Adrenal gland (tissue), 12 donors: ENCODE data around the gene STEAP1. TPM values are rescaled to one million over a fixed set of nuclear protein-coding genes. Genes with fewer than 3 reads are reported as not detected.

Experiments used
- DNase-seq, 7 donors: peaks; one replicate each; pipeline ENCODE4 v3.0.0-alpha.2; 2019 to 2020
- H3K27ac ChIP-seq, 5 donors: fragments of 200-600 bp; sonication (generic) in 4 of 5; 1 replicate in 3 of 5; 2 replicates in 2 of 5; pipeline versions ENCODE4 v1.5.1 to v1.8.0; 2016 to 2020; ENCODE audit warnings: mild to moderate bottlenecking in 1 of 5
- H3K27me3 ChIP-seq: fragments of 200-600 bp; 2 replicates; pipeline ENCODE4 v1.8.0; 2021
- H3K36me3 ChIP-seq, 2 donors: fragments of 200-600 bp; replicated peaks in 1 of 2; 1 replicate in 1 of 2; 2 replicates in 1 of 2; pipeline versions ENCODE4 v1.5.1 to v1.8.0; 2018 to 2022
- H3K4me1 ChIP-seq, 2 donors: fragments of 200-600 bp; replicated peaks in 1 of 2; 1 replicate in 1 of 2; 2 replicates in 1 of 2; pipeline versions ENCODE4 v1.5.1 to v1.8.0; 2018 to 2021
- H3K4me3 ChIP-seq, 4 donors: fragments of 200-600 bp; sonication (generic) in 3 of 4; one replicate each; pipeline ENCODE4 v1.5.1; 2016 to 2018
- H3K9me3 ChIP-seq, 3 donors: fragments of 200-600 bp; sonication (generic) in 1 of 3; replicated peaks in 1 of 3; 1 replicate in 2 of 3; 2 replicates in 1 of 3; pipeline versions ENCODE4 v1.5.1 to v1.8.0; 2016 to 2021
- CTCF ChIP-seq, 6 experiments: fragments of 450-650 bp in 4 of 6; fragments of 200-600 bp in 2 of 6; sonication (generic) in 1 of 6; IDR thresholded peaks; 1 replicate in 5 of 6; 2 replicates in 1 of 6; pipeline versions ENCODE4 v1.5.1 to v1.8.0; 2016 to 2021; ENCODE audit warnings: antibody characterized with exemption in 6 of 6, mild to moderate bottlenecking in 2 of 6, moderate library complexity in 1 of 6
- POLR2A ChIP-seq, 2 donors: fragments of 450-650 bp; IDR thresholded peaks; one replicate each; pipeline ENCODE4 v1.6.1; 2017; ENCODE audit warnings: antibody characterized with exemption in 2 of 2, mild to moderate bottlenecking in 2 of 2, moderate library complexity in 1 of 2
- WGBS, 4 donors: extraction: QIAGEN DNeasy Blood & Tissue Kit in 2 of 4; methylation state at CpG; one replicate each; pipeline versions ENCODE4 v1.1.5 to v1.1.7; 2013 to 2017; 5-methylcytosine and 5-hydroxymethylcytosine counted together
- intact Hi-C, 2 donors: fragments of 100-400 bp; cut with DNase I; formaldehyde crosslinking; loops; one replicate each; pipeline versions ENCODE4 v1.14.1 to v1.15.0; 2022 to 2023
- polyA plus RNA-seq, 3 donors: library from polyadenylated mRNA; stranded (reverse); fragments of 200-250 nt in 2 of 3; fragments of 350-450 nt in 1 of 3; fragmentation: Illumina TruSeq in 1 of 3; extraction: RNeasy Lipid Tissue Mini Kit (QIAGEN cat#74804) in 1 of 3; gene quantifications; one replicate each; pipeline ENCODE4 v1.2.3, GENCODE V29; 2013 to 2014
- total RNA-seq, 9 donors: library from RNA; depleted of rRNA in 4 of 9; stranded (reverse); fragments of >200 nt in 4 of 9; fragments of 120-200 nt in 1 of 9; fragmentation: NEBNext Ultra II Directional in 1 of 9; extraction: Animal tissue kit (Norgen Biotek cat#: 25700) in 1 of 9; gene quantifications; one replicate each; pipeline versions ENCODE4 v1.1.0 to v1.2.4, GENCODE V29; 2013 to 2023
- donor health status: healthy with polysubstance abuse.
- donor health status: Bipolar disorder and iron deficiency.
- donor health status: DM: yes; HTN: yes; CAD: no.
- donor health status: DM: no; HTN: no; CAD: no.
- donor health status: DM: no; HTN: no; CAD: no.
- donor health status: DM: yes; HTN: yes; CAD: no.

STEAP1 gene
- total and polyA plus RNA-seq, 12 donors, result 0.35 to 11.8 (median 2.0) TPM

- TF ChIP-seq POLR2A (IDR thresholded peaks at IDR 0.05), result no peak
- no peak for TF ChIP-seq CTCF (IDR thresholded peaks at IDR 0.05)
- Histone ChIP-seq H3K4me3 (peak overlapping the region in 2 of 4 donors; percentile 55 to 64), H3K27me3 (no peaks in the 10 kb centered on the region), H3K4me1 (peaks cover 6 to 9% of the 10 kb centered on the region in 2 donors), H3K9me3 (no peaks in the 10 kb centered on the region), H3K27ac (peak overlapping the region in 3 of 5 donors; percentile 43 to 83 (median 74)), H3K36me3 (no peaks in the 10 kb centered on the region)
- intact Hi-C loops, result no loop called here
- WGBS, 4 donors, result 16 to 26% (median 17%) methylated on average over 11 of the region's 11 CpGs
- DNase-seq, result peak in 4 of 7 donors; percentile 21 to 24 (median 23)
Observed at GRCh38 chr7:90210981-90211380, 56.7 kb downstream of the STEAP1 start.

- H3K36me3 ChIP-seq, result no peaks in the 10 kb centered on the region
Observed at GRCh38 chr7:90211391-90212148, 57.3 kb downstream of the STEAP1 start, which contains the start of gene STEAP2. Gene STEAP2, plus strand, starts transcription at chr7:90211740. Its CDS starts 13,343 bp downstream, at chr7:90225083.

GRCh38 chr7:90212149-90212495, 57.9 kb downstream of the STEAP1 start:
- no peak for TF ChIP-seq CTCF (IDR thresholded peaks at IDR 0.05)
- TF ChIP-seq POLR2A (IDR thresholded peaks at IDR 0.05), result no peak
- no peaks in the 10 kb centered on the region for H3K27me3 ChIP-seq
- peak overlapping the region in 2 of 5 donors; percentile 74 to 83 for H3K27ac ChIP-seq
- peaks cover 6 to 9% of the 10 kb centered on the region in 2 donors for H3K4me1 ChIP-seq
- intact Hi-C loops, result no loop called here
- H3K36me3 ChIP-seq, result no peaks in the 10 kb centered on the region
- no peaks in the 10 kb centered on the region for H3K9me3 ChIP-seq
- peak overlapping the region in 2 of 4 donors; percentile 55 to 64 for H3K4me3 ChIP-seq
- 13 to 20% (median 15%) methylated on average over 6 of the region's 6 CpGs for WGBS, 4 donors
- peak in 1 of 7 donors; percentile 2 for DNase-seq

More at GRCh38 chr7:90211391-90212148, 57.3 kb downstream of the STEAP1 start, which contains the start of gene STEAP2:
- intact Hi-C loops, result no loop called here
- peak; percentile 81 to 93 (median 86) for DNase-seq
- Histone ChIP-seq H3K9me3 (no peaks in the 10 kb centered on the region), H3K27ac (peak within 1 kb of the TSS in 3 of 5 donors; percentile 43 to 83 (median 74)), H3K4me3 (peak within 1 kb of the TSS in 2 of 4 donors; percentile 55 to 64), H3K4me1 (peaks cover 6 to 9% of the 10 kb centered on the region in 2 donors), H3K27me3 (no peaks in the 10 kb centered on the region)
- TF ChIP-seq POLR2A (IDR thresholded peaks at IDR 0.05), result peak in 1 of 2 donors; percentile 49
- peak; percentile 42 to 81 (median 57) for TF ChIP-seq CTCF (IDR thresholded peaks at IDR 0.05)
- 0 to 1% (median 1%) methylated on average over 15 to 73 of the region's 73 CpGs for WGBS, 4 donors

GRCh38 chr7:90213521-90213920, 59.3 kb downstream of the STEAP1 start:
- H3K27ac ChIP-seq, result no peak overlapping the region

More at GRCh38 chr7:90213521-90213920, 59.3 kb downstream of the STEAP1 start:
- 79 to 91% (median 84%) methylated on average over 2 of the region's 2 CpGs for WGBS, 4 donors
- intact Hi-C loops, result no loop called here
- DNase-seq, result no peak
- no peak overlapping the region for H3K4me3 ChIP-seq
- H3K9me3 ChIP-seq, result no peaks in the 10 kb centered on the region
- H3K27me3 ChIP-seq, result no peaks in the 10 kb centered on the region
- TF ChIP-seq CTCF (IDR thresholded peaks at IDR 0.05) (no peak), POLR2A (IDR thresholded peaks at IDR 0.05) (no peak)
- no peaks in the 10 kb centered on the region for H3K36me3 ChIP-seq
- peaks cover 6 to 9% of the 10 kb centered on the region in 2 donors for H3K4me1 ChIP-seq

Other genes with a start within 250 kb of the STEAP1 start
- 1 to 10 TPM; 2.0 to 9.5 (median 7.7) TPM for gene STEAP2, start 57.3 kb downstream of the STEAP1 start, total RNA-seq
- 1 to 10 TPM; 2.5 to 6.4 (median 4.8) TPM for gene STEAP2, start 57.3 kb downstream of the STEAP1 start, polyA plus RNA-seq
- 1 to 10 TPM in 8 of 9 donors, under 1 TPM in 1; 0.42 to 7.9 (median 4.1) TPM for gene CFAP69, start 90.7 kb downstream of the STEAP1 start, total RNA-seq
- gene CFAP69, start 90.7 kb downstream of the STEAP1 start, polyA plus RNA-seq, result 10 to 100 TPM in 1 of 3 donors, 1 to 10 TPM in 2; 2.7 to 10.2 (median 7.3) TPM
- not detected for gene FAM237B, start 166.8 kb downstream of the STEAP1 start, total RNA-seq
- not detected for gene FAM237B, start 166.8 kb downstream of the STEAP1 start, polyA plus RNA-seq
- gene GTPBP10, start 192.2 kb downstream of the STEAP1 start, total RNA-seq, result 10 to 100 TPM in 8 of 9 donors, 1 to 10 TPM in 1; 7.2 to 29.4 (median 22.8) TPM
- gene GTPBP10, start 192.2 kb downstream of the STEAP1 start, polyA plus RNA-seq, result 10 to 100 TPM; 15.1 to 32.8 (median 15.8) TPM
- gene CLDN12, start 249.0 kb downstream of the STEAP1 start, total RNA-seq, result 100 to 1,000 TPM in 1 of 9 donors, 10 to 100 TPM in 8; 25.8 to 150 (median 44.5) TPM
- 10 to 100 TPM; 13.8 to 83.5 (median 20.8) TPM for gene CLDN12, start 249.0 kb downstream of the STEAP1 start, polyA plus RNA-seq